Adrenal gland (tissue), 5 donors: ENCODE results near the gene LAMTOR2.

Source experiments
- POLR2A ChIP-seq, 2 donors: fragments of 450-650 bp; IDR thresholded peaks; one replicate each; pipeline ENCODE4 v1.6.1; 2017; ENCODE audit warnings: antibody characterized with exemption in 2 of 2, mild to moderate bottlenecking in 2 of 2, moderate library complexity in 1 of 2
- TF ChIP-seq, protein P1 (sequence below), 6 experiments: fragments of 450-650 bp in 4 of 6; fragments of 200-600 bp in 2 of 6; sonication (generic) in 1 of 6; IDR thresholded peaks; 1 replicate in 5 of 6; 2 replicates in 1 of 6; pipeline versions ENCODE4 v1.5.1 to v1.8.0; 2016 to 2021; ENCODE audit warnings: antibody characterized with exemption in 6 of 6, mild to moderate bottlenecking in 2 of 6, moderate library complexity in 1 of 6
- donor health status: DM: no; HTN: no; CAD: no.

DNA sequence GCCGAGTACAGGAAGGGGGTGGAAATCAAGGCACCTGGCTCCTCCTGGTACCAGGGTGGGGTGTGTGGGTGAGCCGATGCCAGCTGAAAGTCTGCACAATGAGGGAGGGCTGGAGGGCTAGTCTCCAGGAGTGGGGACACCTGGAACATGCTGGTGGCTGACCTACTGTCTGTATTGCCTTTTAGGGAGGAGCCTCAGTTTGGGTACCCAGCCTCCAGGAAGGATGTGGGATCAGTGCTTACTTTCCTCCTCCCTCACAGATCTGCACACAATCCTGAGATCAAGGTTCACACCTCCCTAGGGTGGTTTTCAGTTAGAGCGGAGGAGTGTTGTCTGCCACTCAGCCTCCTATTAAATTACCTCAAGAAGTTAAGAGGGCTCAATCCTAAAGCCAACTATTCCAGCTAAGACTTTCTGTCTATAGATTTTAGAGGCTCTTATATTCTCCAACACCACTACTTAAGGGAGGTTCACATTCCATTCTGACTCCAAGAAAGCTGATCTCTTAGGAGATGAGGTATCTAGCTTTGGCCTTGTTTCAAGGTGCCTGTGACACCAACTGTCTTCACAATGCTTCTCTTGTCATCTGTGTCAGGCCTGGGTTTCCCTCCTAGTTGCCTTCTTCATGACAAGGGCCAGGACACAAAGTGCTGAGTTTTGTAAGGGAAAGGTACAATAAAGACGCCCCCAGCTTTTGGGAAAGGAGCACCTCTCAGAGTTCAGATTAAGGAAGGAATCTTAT, 49.6 kb upstream of the LAMTOR2 start:
- no peak for TF ChIP-seq POLR2A (IDR thresholded peaks at IDR 0.05)
- TF ChIP-seq, protein P1, sequence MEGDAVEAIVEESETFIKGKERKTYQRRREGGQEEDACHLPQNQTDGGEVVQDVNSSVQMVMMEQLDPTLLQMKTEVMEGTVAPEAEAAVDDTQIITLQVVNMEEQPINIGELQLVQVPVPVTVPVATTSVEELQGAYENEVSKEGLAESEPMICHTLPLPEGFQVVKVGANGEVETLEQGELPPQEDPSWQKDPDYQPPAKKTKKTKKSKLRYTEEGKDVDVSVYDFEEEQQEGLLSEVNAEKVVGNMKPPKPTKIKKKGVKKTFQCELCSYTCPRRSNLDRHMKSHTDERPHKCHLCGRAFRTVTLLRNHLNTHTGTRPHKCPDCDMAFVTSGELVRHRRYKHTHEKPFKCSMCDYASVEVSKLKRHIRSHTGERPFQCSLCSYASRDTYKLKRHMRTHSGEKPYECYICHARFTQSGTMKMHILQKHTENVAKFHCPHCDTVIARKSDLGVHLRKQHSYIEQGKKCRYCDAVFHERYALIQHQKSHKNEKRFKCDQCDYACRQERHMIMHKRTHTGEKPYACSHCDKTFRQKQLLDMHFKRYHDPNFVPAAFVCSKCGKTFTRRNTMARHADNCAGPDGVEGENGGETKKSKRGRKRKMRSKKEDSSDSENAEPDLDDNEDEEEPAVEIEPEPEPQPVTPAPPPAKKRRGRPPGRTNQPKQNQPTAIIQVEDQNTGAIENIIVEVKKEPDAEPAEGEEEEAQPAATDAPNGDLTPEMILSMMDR (IDR thresholded peaks at IDR 0.05) = no peak
